IMR-90 (cell line): ENCODE results near the gene MEGF9. TPM values are rescaled to one million over a fixed set of nuclear protein-coding genes. Genes with fewer than 3 reads are reported as not detected.

Experiments used
- ATAC-seq: fragments of 200-7000 bp; cut with Tn5 transposase; 2 replicates; pipeline ENCODE4 v1.9.1; 2020; ENCODE audit warnings: low read depth, mild to moderate bottlenecking, moderate library complexity
- BruUV-seq: library from RNA; stranded (reverse); fragments of 400-500 nt; replicated peaks from 2 replicates; lab custom pipeline; 2021; lab: Mats Ljungman, UMichigan
- CTCF ChIA-PET: fragments of 300-600 bp; formaldehyde crosslinking; extraction: SDS; loops from one replicate; lab custom pipeline; 2021; ENCODE audit warnings: antibody characterized with exemption; lab: Yijun Ruan, JAX
- POLR2A ChIA-PET: fragments of 300-600 bp; sonication (Branson Sonifier 250); formaldehyde crosslinking; loops from one replicate; lab custom pipeline; 2022; ENCODE audit warnings: antibody characterized with exemption; ENCODE audit not compliant: unreplicated experiment; lab: Charles Lee
- DNase-seq: peaks from one replicate; pipeline ENCODE4 v3.0.0; 2013
- H2AFZ ChIP-seq: replicated peaks from 2 replicates; pipeline ENCODE3; 2013; ENCODE audit warnings: low read length, mild to moderate bottlenecking; ENCODE audit not compliant: poor library complexity
- H2AK5ac ChIP-seq: 2 replicates; pipeline ENCODE4 v1.6.1; 2013; ENCODE audit warnings: low read depth, low read length, inconsistent platforms
- H2AK9ac ChIP-seq: replicated peaks from 2 replicates; pipeline ENCODE3; 2013; ENCODE audit warnings: mild to moderate bottlenecking, low read depth, low read length, moderate library complexity; ENCODE audit not compliant: poor library complexity
- H2BK120ac ChIP-seq: 2 replicates; pipeline ENCODE4 v1.6.1; 2013; ENCODE audit warnings: low read depth, low read length, inconsistent platforms
- H2BK15ac ChIP-seq: 3 replicates; pipeline ENCODE4 v1.6.1; 2013; ENCODE audit warnings: low read depth, low read length, inconsistent platforms
- H2BK20ac ChIP-seq: 2 replicates; pipeline ENCODE4 v1.6.1; 2013; ENCODE audit warnings: low read depth, mild to moderate bottlenecking, inconsistent platforms, low read length, moderate library complexity
- H2BK5ac ChIP-seq: 2 replicates; pipeline ENCODE4 v1.6.1; 2013; ENCODE audit warnings: mild to moderate bottlenecking, low read depth, low read length, inconsistent platforms; ENCODE audit not compliant: poor library complexity, severe bottlenecking
- H3K14ac ChIP-seq: replicated peaks from 2 replicates; pipeline ENCODE4 v1.6.1; 2013; ENCODE audit warnings: low read depth, low read length, inconsistent platforms
- H3K18ac ChIP-seq: 2 replicates; pipeline ENCODE4 v1.6.1; 2013; ENCODE audit warnings: low read depth, low read length, control low read depth
- H3K23ac ChIP-seq: 2 replicates; pipeline ENCODE4 v1.6.1; 2013; ENCODE audit warnings: low read depth, low read length, inconsistent platforms
- H3K27ac ChIP-seq: 2 replicates; pipeline ENCODE4 v1.5.1; 2013; ENCODE audit warnings: mild to moderate bottlenecking, control low read depth, low read length; ENCODE audit not compliant: insufficient read depth
- H3K27me3 ChIP-seq: 2 replicates; pipeline ENCODE4 v1.6.1; 2013; ENCODE audit warnings: low read length; ENCODE audit not compliant: control insufficient read depth, insufficient read depth
- H3K36me3 ChIP-seq: 2 replicates; pipeline ENCODE4 v1.6.1; 2013; ENCODE audit warnings: low read length, mixed read lengths; ENCODE audit not compliant: control insufficient read depth, insufficient read depth
- H3K4ac ChIP-seq: 2 replicates; pipeline ENCODE4 v1.6.1; 2013; ENCODE audit warnings: low read depth, low read length, inconsistent platforms
- H3K4me1 ChIP-seq: 2 replicates; pipeline ENCODE4 v1.6.1; 2013; ENCODE audit warnings: low read length, mixed read lengths; ENCODE audit not compliant: control insufficient read depth, insufficient read depth
- H3K4me2 ChIP-seq: 2 replicates; pipeline ENCODE4 v1.6.1; 2013; ENCODE audit warnings: low read depth, mild to moderate bottlenecking, control low read depth, low read length, moderate library complexity
- H3K4me3 ChIP-seq: 2 replicates; pipeline ENCODE4 v1.5.1; 2013; ENCODE audit warnings: low read depth, mild to moderate bottlenecking, control low read depth, low read length, moderate library complexity; ENCODE audit not compliant: insufficient read depth
- H3K56ac ChIP-seq: 2 replicates; pipeline ENCODE4 v1.6.1; 2013; ENCODE audit warnings: low read length, inconsistent platforms; ENCODE audit not compliant: insufficient read depth; ENCODE audit errors: extremely low read depth
- H3K79me1 ChIP-seq, 2 experiments: 2 replicates each; pipeline ENCODE4 v1.6.1; 2013; ENCODE audit warnings: low read length in 2 of 2, inconsistent platforms in 1 of 2, low read depth in 1 of 2
- H3K9ac ChIP-seq: 2 replicates; pipeline ENCODE4 v1.6.1; 2013; ENCODE audit warnings: low read depth, low read length, control low read depth
- H3K9me1 ChIP-seq: 2 replicates; pipeline ENCODE4 v1.6.1; 2013; ENCODE audit warnings: low read length, inconsistent platforms; ENCODE audit not compliant: insufficient read depth
- H3K9me3 ChIP-seq: 2 replicates; pipeline ENCODE4 v1.6.1; 2013; ENCODE audit warnings: low read length; ENCODE audit not compliant: control insufficient read depth, insufficient read depth
- H4K20me1 ChIP-seq: 2 replicates; pipeline ENCODE4 v1.6.1; 2013; ENCODE audit warnings: low read length, inconsistent platforms; ENCODE audit not compliant: insufficient read depth
- H4K5ac ChIP-seq: 2 replicates; pipeline ENCODE4 v1.6.1; 2013; ENCODE audit warnings: mild to moderate bottlenecking, low read depth, low read length, control low read depth
- H4K8ac ChIP-seq, 2 experiments: 2 replicates each; pipeline ENCODE4 v1.6.1; 2013; ENCODE audit warnings: low read depth in 2 of 2, low read length in 2 of 2, control low read depth in 1 of 2, inconsistent platforms in 1 of 2
- H4K91ac ChIP-seq: 2 replicates; pipeline ENCODE4 v1.6.1; 2013; ENCODE audit warnings: low read depth, low read length, inconsistent platforms; ENCODE audit not compliant: insufficient read depth
- BHLHE40 ChIP-seq: fragments of 150-350 bp; IDR thresholded peaks from 2 replicates; pipeline ENCODE4 v1.6.1; 2016; ENCODE audit warnings: mild to moderate bottlenecking, low read depth, low read length
- FOS ChIP-seq: fragments of 150-350 bp; IDR thresholded peaks from 2 replicates; pipeline ENCODE4 v1.6.1; 2016; ENCODE audit warnings: low read depth, low read length
- MAFK ChIP-seq: IDR thresholded peaks from 2 replicates; pipeline ENCODE4 v1.6.1; 2012; ENCODE audit warnings: low read depth, low read length, improper control_type of control experiment
- NFE2L2 ChIP-seq: fragments of 150-350 bp; IDR thresholded peaks from 2 replicates; pipeline ENCODE4 v1.6.1; 2016; ENCODE audit warnings: low read depth, mild to moderate bottlenecking, low read length
- RAD21 ChIP-seq: IDR thresholded peaks from 2 replicates; pipeline ENCODE4 v1.6.1; 2012; ENCODE audit warnings: low read length, improper control_type of control experiment
- RCOR1 ChIP-seq: IDR thresholded peaks from 2 replicates; pipeline ENCODE4 v1.6.1; 2012; ENCODE audit warnings: mild to moderate bottlenecking, low read length, improper control_type of control experiment; ENCODE audit not compliant: insufficient replicate concordance
- WGBS, 2 experiments: methylation state at CpG; one replicate each; pipeline versions ENCODE4 v1.1.5 to v1.1.7; 2013; ENCODE audit warnings: missing lambda C conversion rate in 2 of 2; ENCODE audit not compliant: insufficient read length in 1 of 2; ENCODE audit errors: extremely low coverage in 2 of 2; 5-methylcytosine and 5-hydroxymethylcytosine counted together
- dilution Hi-C: fragments of 300-500 bp; cut with HindIII; formaldehyde crosslinking; loops from one replicate; pipeline ENCODE4 v1.14.3; 2018; ENCODE audit warnings: low sequenced_read_pairs; ENCODE audit not compliant: unreplicated experiment
- in situ Hi-C: fragments of 300-500 bp; cut with MboI; formaldehyde crosslinking; loops from 3 replicates; pipeline ENCODE4 v1.14.3; 2019; ENCODE audit warnings: low sequenced_read_pairs, inconsistent platforms, mixed read lengths
- intact Hi-C: fragments of 100-400 bp; cut with micrococcal nuclease; formaldehyde crosslinking; loops from 2 replicates; pipeline ENCODE4 v1.10.0; 2022
- polyA plus RNA-seq, 3 experiments: library from polyadenylated mRNA; depleted of rRNA; stranded (reverse); fragments of >200 nt; gene quantifications; 2 replicates each; pipeline ENCODE4 v1.2.3, GENCODE V29; 2012; ENCODE audit warnings: low replicate concordance in 1 of 3
- total RNA-seq: library from RNA; depleted of rRNA; stranded (reverse); fragments of >200 nt; gene quantifications from 2 replicates; pipeline ENCODE4 v1.2.3, GENCODE V29; 2012
- TF ChIP-seq, protein P1 (sequence below): fragments of 150-350 bp; IDR thresholded peaks from 2 replicates; pipeline ENCODE4 v1.6.1; 2016; ENCODE audit warnings: low read depth, mild to moderate bottlenecking, low read length, moderate library complexity, borderline replicate concordance

MEGF9 gene
- total and polyA plus RNA-seq, 2 of the 4 experiments (the other 2 are of a cell fraction), result 3.4 TPM

DNA sequence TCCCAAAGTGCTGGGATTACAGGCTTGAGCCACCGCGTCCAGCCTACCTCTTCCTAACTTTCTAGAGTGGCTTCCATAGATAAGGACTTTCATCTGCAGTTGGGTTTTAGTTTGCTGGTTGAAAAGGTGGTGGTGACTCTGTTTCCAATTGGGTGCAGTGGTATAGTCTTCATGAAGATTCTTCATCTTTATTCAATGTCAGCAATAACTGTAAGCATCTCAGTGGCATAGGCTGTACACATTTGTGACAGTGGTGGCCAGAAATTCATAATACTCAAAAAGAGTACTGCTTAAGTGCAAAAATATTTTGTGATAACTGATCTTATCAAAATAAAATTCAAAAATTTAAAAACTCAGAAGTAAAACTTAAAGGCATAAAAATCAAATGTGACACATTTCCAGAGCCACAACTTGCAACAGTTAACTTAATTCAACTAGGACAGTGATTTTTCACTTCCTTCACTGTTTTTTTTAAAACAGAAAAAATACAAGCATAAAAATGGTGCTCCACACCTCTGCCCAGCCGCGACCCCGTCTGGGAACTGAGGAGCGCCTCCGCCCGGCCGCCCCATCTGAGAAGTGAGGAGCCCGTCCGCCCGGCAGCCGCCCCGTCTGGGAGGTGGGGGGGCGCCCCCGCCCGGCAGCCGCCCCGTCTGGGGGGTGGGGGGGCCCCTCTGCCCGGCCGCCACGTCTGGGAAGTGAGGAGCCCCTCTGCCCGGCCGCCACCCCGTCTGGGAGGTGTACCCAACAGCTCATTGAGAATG lies 77.9 kb downstream of the MEGF9 start:
- DNase-seq (no peak), ATAC-seq (no peak)
- no peak overlapping the region for H2BK120ac ChIP-seq
- H3K36me3 ChIP-seq, result no peaks in the 10 kb centered on the region
- no peak overlapping the region for H3K4me3 ChIP-seq
- peaks cover 3% of the 10 kb centered on the region; the same call in 1 of the 2 replicates for H3K9me3 ChIP-seq
- no peaks in the 10 kb centered on the region for H3K27me3 ChIP-seq
- no peak overlapping the region for H3K23ac ChIP-seq
- H2BK20ac ChIP-seq, result no peak overlapping the region
- H2BK15ac ChIP-seq, result no peak overlapping the region
- intact Hi-C loops, result no loop called here
- no TSS peak for BruUV-seq
- H3K4ac ChIP-seq, result no peak overlapping the region
- no peak overlapping the region for H4K5ac ChIP-seq
- no peaks in the 10 kb centered on the region for H4K20me1 ChIP-seq
- no CpG with 5 or more reads among the region's 25 CpGs for WGBS, 2 experiments
- H4K91ac ChIP-seq, result no peak overlapping the region
- no peak overlapping the region for H3K14ac ChIP-seq
- 0 out of 2 replicates have a peak, but pooled peaks cover 3% of the 10 kb centered on the region for H3K9me1 ChIP-seq
- POLR2A ChIA-PET, result no interaction called here
- H3K27ac ChIP-seq, result no peak overlapping the region
- in situ Hi-C loops, result no loop called here
- no peak overlapping the region for H2BK5ac ChIP-seq
- H2AK9ac ChIP-seq, result no peak overlapping the region
- no peak overlapping the region for H4K8ac ChIP-seq
- no peak overlapping the region for H3K9ac ChIP-seq
- dilution Hi-C loops, result no loop called here
- CTCF ChIA-PET, result no interaction called here
- TF ChIP-seq BHLHE40 (no peak), RCOR1 (no peak), RAD21 (no peak), FOS (no peak), NFE2L2 (no peak), MAFK (peak; percentile 21; the same call in 1 of the 2 replicates)
- TF ChIP-seq, protein P1, sequence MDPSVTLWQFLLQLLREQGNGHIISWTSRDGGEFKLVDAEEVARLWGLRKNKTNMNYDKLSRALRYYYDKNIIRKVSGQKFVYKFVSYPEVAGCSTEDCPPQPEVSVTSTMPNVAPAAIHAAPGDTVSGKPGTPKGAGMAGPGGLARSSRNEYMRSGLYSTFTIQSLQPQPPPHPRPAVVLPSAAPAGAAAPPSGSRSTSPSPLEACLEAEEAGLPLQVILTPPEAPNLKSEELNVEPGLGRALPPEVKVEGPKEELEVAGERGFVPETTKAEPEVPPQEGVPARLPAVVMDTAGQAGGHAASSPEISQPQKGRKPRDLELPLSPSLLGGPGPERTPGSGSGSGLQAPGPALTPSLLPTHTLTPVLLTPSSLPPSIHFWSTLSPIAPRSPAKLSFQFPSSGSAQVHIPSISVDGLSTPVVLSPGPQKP, result no peak
- no peak overlapping the region for H3K4me2 ChIP-seq
- no peaks in the 10 kb centered on the region for H3K4me1 ChIP-seq
- H3K56ac ChIP-seq, result no peak overlapping the region
- no peak overlapping the region for H2AFZ ChIP-seq
- no peaks in the 10 kb centered on the region; a peak in 1 of 4 replicates for H3K79me1 ChIP-seq
- H3K18ac ChIP-seq, result no peak overlapping the region
- H2AK5ac ChIP-seq, result no peak overlapping the region
